Upper lobe of left lung (tissue), 6 donors: ENCODE measurements around the gene TMEM240. TPM values are rescaled to one million over a fixed set of nuclear protein-coding genes. Genes with fewer than 3 reads are reported as not detected.

Source experiments
- total RNA-seq, 6 donors: library from RNA; depleted of rRNA in 4 of 6; stranded (reverse); fragments of >200 nt in 4 of 6; gene quantifications; one replicate each; pipeline versions ENCODE4 v1.1.0 to v1.2.1, GENCODE V29; 2016 to 2021
- donor health status: DM: no; HTN: no; CAD: no; lungs with moderate emphysema.
- donor health status: DM: no; HTN: yes; CAD: no; lungs with severe emphysema.

Gene TMEM240
- total RNA-seq, 6 donors from 2014 or later, result 1.8 to 3.6 (median 3.1) TPM; not detected in 1

Other genes starting within 250 kb of the TMEM240 start
- gene ACAP3, start 232.7 kb downstream of the TMEM240 start, total RNA-seq, result 100 to 1,000 TPM in 2 of 6 donors, 10 to 100 TPM in 4; 33.5 to 166 (median 60.1) TPM
- 10 to 100 TPM; 16.8 to 38.8 (median 23.0) TPM for gene PUSL1, start 232.0 kb downstream of the TMEM240 start, total RNA-seq
- 100 to 1,000 TPM in 2 of 6 donors, 10 to 100 TPM in 4; 71.7 to 267 (median 90.5) TPM for gene INTS11, start 216.0 kb downstream of the TMEM240 start, total RNA-seq
- gene CPTP, start 215.8 kb downstream of the TMEM240 start, total RNA-seq, result 10 to 100 TPM; 14.7 to 41.6 (median 26.0) TPM
- gene TAS1R3, start 209.3 kb downstream of the TMEM240 start, total RNA-seq, result 1 to 10 TPM in 1 of 6 donors, under 1 TPM in 5; 0.22 to 1.0 (median 0.79) TPM
- gene DVL1, start 191.2 kb downstream of the TMEM240 start, total RNA-seq, result 100 to 1,000 TPM in 3 of 6 donors, 10 to 100 TPM in 3; 71.8 to 205 (median 90.6) TPM
- gene MXRA8, start 182.1 kb downstream of the TMEM240 start, total RNA-seq, result 100 to 1,000 TPM in 2 of 6 donors, 10 to 100 TPM in 4; 23.9 to 137 (median 63.4) TPM
- 100 to 1,000 TPM in 5 of 6 donors, 10 to 100 TPM in 1; 76.0 to 149 (median 119) TPM for gene AURKAIP1, start 165.4 kb downstream of the TMEM240 start, total RNA-seq
- 100 to 1,000 TPM; 131 to 897 (median 216) TPM for gene CCNL2, start 141.3 kb downstream of the TMEM240 start, total RNA-seq
- gene MRPL20, start 133.3 kb downstream of the TMEM240 start, total RNA-seq, result 100 to 1,000 TPM in 3 of 6 donors, 10 to 100 TPM in 3; 90.7 to 145 (median 101) TPM
- gene ANKRD65, start 119.3 kb downstream of the TMEM240 start, total RNA-seq, result 10 to 100 TPM; 21.3 to 54.5 (median 34.7) TPM
- gene VWA1, start 104.9 kb downstream of the TMEM240 start, total RNA-seq, result 100 to 1,000 TPM in 2 of 6 donors, 10 to 100 TPM in 4; 41.8 to 108 (median 62.5) TPM
- gene ATAD3C, start 90.9 kb downstream of the TMEM240 start, total RNA-seq, result 10 to 100 TPM in 5 of 6 donors, 1 to 10 TPM in 1; 9.2 to 20.9 (median 14.7) TPM
- 100 to 1,000 TPM in 1 of 6 donors, 10 to 100 TPM in 5; 19.9 to 120 (median 26.9) TPM for gene ATAD3B, start 68.9 kb downstream of the TMEM240 start, total RNA-seq
- 10 to 100 TPM; 18.5 to 31.9 (median 24.0) TPM for gene ATAD3A, start 28.5 kb downstream of the TMEM240 start, total RNA-seq
- 100 to 1,000 TPM; 122 to 174 (median 146) TPM for gene SSU72, start 34.2 kb upstream of the TMEM240 start, total RNA-seq
- gene FNDC10, start 59.5 kb upstream of the TMEM240 start, total RNA-seq, result 10 to 100 TPM in 4 of 6 donors, 1 to 10 TPM in 2; 8.7 to 21.0 (median 12.4) TPM
- 100 to 1,000 TPM in 3 of 6 donors, 10 to 100 TPM in 3; 52.7 to 284 (median 84.7) TPM for gene MIB2, start 74.9 kb upstream of the TMEM240 start, total RNA-seq
- 10 to 100 TPM in 5 of 6 donors, not detected in 1; 13.6 to 79.3 (median 33.0) TPM for gene MMP23B, start 91.5 kb upstream of the TMEM240 start, total RNA-seq
- gene CDK11B, start 118.4 kb upstream of the TMEM240 start, total RNA-seq, result 10 to 100 TPM; 20.8 to 55.5 (median 24.9) TPM
- 100 to 1,000 TPM in 1 of 6 donors, 10 to 100 TPM in 5; 33.0 to 116 (median 47.9) TPM for gene SLC35E2B, start 152.2 kb upstream of the TMEM240 start, total RNA-seq
- 100 to 1,000 TPM in 2 of 6 donors, 10 to 100 TPM in 4; 23.9 to 417 (median 54.5) TPM for gene CDK11A, start 183.7 kb upstream of the TMEM240 start, total RNA-seq
- gene NADK, start 237.8 kb upstream of the TMEM240 start, total RNA-seq, result 100 to 1,000 TPM in 4 of 6 donors, 10 to 100 TPM in 2; 85.0 to 279 (median 124) TPM